A673 (cell line): Measurements from ENCODE around the gene LARP4B.

Source experiments
- CTCF ChIP-seq: fragments of 300-800, 200-600 bp; sonication (generic); conservative IDR thresholded peaks from 2 replicates; pipeline ENCODE4 v1.5.1; 2017; ENCODE audit warnings: low read depth, mild to moderate bottlenecking, antibody characterized with exemption, low read length, moderate library complexity, mixed read lengths
- EZH2 ChIP-seq: fragments of 200-600 bp; sonication (generic); IDR thresholded peaks from 2 replicates; pipeline ENCODE4 v1.6.1; 2017; ENCODE audit warnings: borderline replicate concordance, low read depth, mild to moderate bottlenecking, mixed read lengths, antibody characterized with exemption, low read length; ENCODE audit not compliant: poor library complexity, severe bottlenecking

- TF ChIP-seq CTCF (no peak), EZH2 (no peak)
These were observed 103.3 kb downstream of the LARP4B start for GRCh38 chr10:828191-828590.
